Measurements from ENCODE around the gene DCUN1D1. TPM values are rescaled to one million over a fixed set of nuclear protein-coding genes. Genes with fewer than 3 reads are reported as not detected.
A peak's percentile ranks its signal among the peaks of the same experiment; 100 is the strongest.

Gene DCUN1D1
- total and polyA plus RNA-seq, 12 donors = 5.5 to 51.9 (median 33.6) TPM

GRCh38 chr3:182936239-182936917 lies 44.0 kb downstream of the DCUN1D1 start:
- Histone ChIP-seq H3K9me3 (replicated peaks in 1 of 3) (peaks cover 0 to 6% (median 0%) of the 10 kb centered on the region in 3 donors), H3K27ac (no peak overlapping the region), H3K4me1 (replicated peaks in 1 of 2) (no peaks in the 10 kb centered on the region), H3K36me3 (replicated peaks in 1 of 2) (no peaks in the 10 kb centered on the region), H3K27me3 (no peaks in the 10 kb centered on the region), H3K4me3 (no peak overlapping the region)
- DNase-seq = no peak
- no peak for TF ChIP-seq CTCF (IDR thresholded peaks at IDR 0.05)
- TF ChIP-seq POLR2A (IDR thresholded peaks at IDR 0.05) = no peak
- 86 to 91% (median 88%) methylated on average over 4 of the region's 4 CpGs for WGBS, 4 donors
- intact Hi-C loops (cut with DNase I) = no loop called here

- WGBS, 4 donors = 74 to 91% (median 88%) methylated on average over 3 of the region's 3 CpGs
- Histone ChIP-seq H3K36me3 (replicated peaks in 1 of 2) (no peaks in the 10 kb centered on the region), H3K27me3 (no peaks in the 10 kb centered on the region), H3K27ac (no peak overlapping the region), H3K9me3 (replicated peaks in 1 of 3) (peaks cover 0 to 6% (median 0%) of the 10 kb centered on the region in 3 donors), H3K4me3 (no peak overlapping the region), H3K4me1 (replicated peaks in 1 of 2) (no peaks in the 10 kb centered on the region)
- intact Hi-C loops (cut with DNase I) = no loop called here
- TF ChIP-seq CTCF (IDR thresholded peaks at IDR 0.05) (no peak), POLR2A (IDR thresholded peaks at IDR 0.05) (no peak)
- no peak for DNase-seq
These were observed 44.5 kb downstream of the DCUN1D1 start for GRCh38 chr3:182935803-182936202.

GRCh38 chr3:182925944-182926337 lies 54.4 kb downstream of the DCUN1D1 start:
- WGBS, 4 donors = 91 to 96% (median 93%) methylated on average over 3 of the region's 3 CpGs
- H3K4me3 ChIP-seq = no peak overlapping the region
- DNase-seq = no peak
- no peaks in the 10 kb centered on the region for H3K36me3 ChIP-seq (replicated peaks in 1 of 2)
- intact Hi-C loops (cut with DNase I) = no loop called here
- H3K27ac ChIP-seq = peak overlapping the region in 1 of 5 donors; percentile 24
- TF ChIP-seq CTCF (IDR thresholded peaks at IDR 0.05) = no peak
- TF ChIP-seq POLR2A (IDR thresholded peaks at IDR 0.05) = no peak
- H3K9me3 ChIP-seq (replicated peaks in 1 of 3) = no peaks in the 10 kb centered on the region
- H3K4me1 ChIP-seq (replicated peaks in 1 of 2) = peaks cover 0 to 26% of the 10 kb centered on the region in 2 donors
- no peaks in the 10 kb centered on the region for H3K27me3 ChIP-seq

GRCh38 chr3:182925330-182925943 lies 54.9 kb downstream of the DCUN1D1 start:
- intact Hi-C loops (cut with DNase I) = no loop called here
- peak; percentile 33 to 70 (median 60) for DNase-seq
- 59 to 84% (median 66%) methylated on average over 4 of the region's 4 CpGs for WGBS, 4 donors
- Histone ChIP-seq H3K9me3 (replicated peaks in 1 of 3) (no peaks in the 10 kb centered on the region), H3K4me3 (no peak overlapping the region), H3K36me3 (replicated peaks in 1 of 2) (no peaks in the 10 kb centered on the region), H3K4me1 (replicated peaks in 1 of 2) (peaks cover 0 to 31% of the 10 kb centered on the region in 2 donors), H3K27me3 (no peaks in the 10 kb centered on the region), H3K27ac (peak overlapping the region in 1 of 5 donors; percentile 24)
- no peak for TF ChIP-seq POLR2A (IDR thresholded peaks at IDR 0.05)
- no peak for TF ChIP-seq CTCF (IDR thresholded peaks at IDR 0.05)
